Epithelial cell of proximal tubule (primary cell): ENCODE data around the gene ISG20L2. TPM values are rescaled to one million over a fixed set of nuclear protein-coding genes. Genes with fewer than 3 reads are reported as not detected.

ENCODE experiments used
- DNase-seq: peaks from one replicate; pipeline ENCODE4 v3.0.0-alpha.2; 2011; ENCODE audit warnings: low read depth
- H3K4me3 ChIP-seq: 2 replicates; pipeline ENCODE4 v1.5.1; 2011; ENCODE audit warnings: low read depth, mild to moderate bottlenecking, low read length
- CTCF ChIP-seq: conservative IDR thresholded peaks from 2 replicates; pipeline ENCODE4 v1.5.1; 2012; ENCODE audit warnings: low read depth, mild to moderate bottlenecking, low read length
- total RNA-seq: library from RNA; depleted of rRNA; stranded (reverse); fragments of >200 nt; gene quantifications from 2 replicates; pipeline ENCODE4 v1.2.3, GENCODE V29; 2015

Gene ISG20L2
- total RNA-seq, 1 donor from 2014 or later = 19.4 TPM

- TF ChIP-seq CTCF = no peak
- DNase-seq = no peak
- peak overlapping the region; percentile 97 for H3K4me3 ChIP-seq
Observed at GRCh38 chr1:156747742-156748669, 19.4 kb upstream of the ISG20L2 start.

GRCh38 chr1:156746728-156747631 lies 18.4 kb upstream of the ISG20L2 start:
- peak; percentile 35 for TF ChIP-seq CTCF
- peak overlapping the region; percentile 97 for H3K4me3 ChIP-seq
- DNase-seq = no peak

- no peak for TF ChIP-seq CTCF
- DNase-seq = no peak
- peak overlapping the region; percentile 62 for H3K4me3 ChIP-seq
Observed at GRCh38 chr1:156746406-156746727, 17.8 kb upstream of the ISG20L2 start.

- DNase-seq = no peak
- peak overlapping the region; percentile 62 for H3K4me3 ChIP-seq
Observed at GRCh38 chr1:156745881-156746280, 17.3 kb upstream of the ISG20L2 start.

GRCh38 chr1:156744786-156745419 lies 16.3 kb upstream of the ISG20L2 start:
- no peak for DNase-seq
- no peak for TF ChIP-seq CTCF
- no peak overlapping the region for H3K4me3 ChIP-seq

More at GRCh38 chr1:156745881-156746280, 17.3 kb upstream of the ISG20L2 start:
- no peak for TF ChIP-seq CTCF

- TF ChIP-seq CTCF = no peak
- no peak overlapping the region for H3K4me3 ChIP-seq
- DNase-seq = no peak
Observed at GRCh38 chr1:156744344-156744743, 15.8 kb upstream of the ISG20L2 start.
